K562 (cell line): ENCODE results near the gene TENM3.

ENCODE experiments used
- TSHZ1 ChIP-seq: fragments of 250-450 bp; sonication (Bioruptor Pico); IDR thresholded peaks from 2 replicates; pipeline ENCODE4 v1.4.0; 2020; ENCODE audit warnings: mild to moderate bottlenecking, moderate library complexity
- ZNF217 ChIP-seq: sonication (generic); formaldehyde crosslinking; IDR thresholded peaks from 2 replicates; pipeline ENCODE4 v1.8.0; 2022; ENCODE audit warnings: mild to moderate bottlenecking, missing genetic modification reagents

GRCh38 chr4:182827954-182828353, 584.8 kb downstream of the TENM3 start:
- TF ChIP-seq ZNF217 (CRISPR knock-in tag), result no peak
- no peak for TF ChIP-seq TSHZ1 (CRISPR knock-in tag)
